Bone marrow (tissue), 2 donors: ENCODE measurements around the gene TMEM151B.

Experiments
- DNase-seq, 2 donors: peaks; one replicate each; lab custom pipeline; 2025; lab: John Stamatoyannopoulos, UW

TMEM151B gene

DNA sequence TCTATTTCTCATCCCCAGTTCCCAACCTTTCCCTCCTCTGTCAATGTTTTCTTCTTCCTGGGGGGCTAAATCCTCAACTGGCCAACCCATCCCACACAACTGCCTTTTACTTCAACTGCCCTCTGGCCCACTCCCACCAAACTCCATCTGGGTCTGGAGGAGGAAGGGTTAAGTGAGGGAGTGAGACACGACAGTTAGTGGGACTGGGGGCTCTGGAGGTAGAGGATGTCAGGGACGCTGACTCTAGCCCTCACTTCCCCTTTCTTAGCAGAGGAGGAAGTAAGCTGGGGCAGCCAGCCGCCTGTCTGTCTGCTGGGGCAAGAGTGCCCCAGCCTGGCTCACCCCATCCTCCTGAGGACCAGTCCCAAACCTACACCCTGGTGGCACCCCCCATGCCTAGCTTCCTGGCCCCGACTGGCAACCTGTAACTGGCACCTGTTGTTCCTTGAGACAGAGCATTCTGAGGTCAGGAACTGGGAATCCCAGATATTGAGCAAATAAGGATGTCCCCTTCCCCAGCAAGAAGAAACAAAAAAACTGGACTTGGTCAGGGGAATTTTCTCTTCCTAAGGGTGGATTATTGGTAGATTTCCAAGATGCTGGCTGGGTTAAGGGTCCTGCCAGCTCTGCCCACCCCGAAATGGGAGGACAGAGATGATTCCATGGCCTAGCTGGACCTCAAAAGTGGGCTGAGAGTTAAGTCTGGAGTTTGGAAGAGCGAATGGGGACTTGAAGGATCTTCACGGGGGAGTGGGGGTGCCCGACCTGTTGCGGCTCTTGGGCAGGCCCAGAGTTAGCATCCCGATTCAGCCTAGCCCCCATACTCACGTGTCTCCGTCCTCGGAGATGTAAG, 5.9 kb upstream of the TMEM151B start:
- DNase-seq, result peak; percentile 38 to 87

- DNase-seq, result peak in 1 of 2 donors; percentile 94
Measured at GRCh38 chr6:44265007-44265721, 5.1 kb upstream of the TMEM151B start, which contains the start of gene NFKBIE. Gene NFKBIE, minus strand, starts transcription at chr6:44265551. Its CDS starts 205 bp downstream, at chr6:44265346.

GRCh38 chr6:44265722-44266233, 4.5 kb upstream of the TMEM151B start:
- peak in 1 of 2 donors; percentile 84 for DNase-seq

DNA sequence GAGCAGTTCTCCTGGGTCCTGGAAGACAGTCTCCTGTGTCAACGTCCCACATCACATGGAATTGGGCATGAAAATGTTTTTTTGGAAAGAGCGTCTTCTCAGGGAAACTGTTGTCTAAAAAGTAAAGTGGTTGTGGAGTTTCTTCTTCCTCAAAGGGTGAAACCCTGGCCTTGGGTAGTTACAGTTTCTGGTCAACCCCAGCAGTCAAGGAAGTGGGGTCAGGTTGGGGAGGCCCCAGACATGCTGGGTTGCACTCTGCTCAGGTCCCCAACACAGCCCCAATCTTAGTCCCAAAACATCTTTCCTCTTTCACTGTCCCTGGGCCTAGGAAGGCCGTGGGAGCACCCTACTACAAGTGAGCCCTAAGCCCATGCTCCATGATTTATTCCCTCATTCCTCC, 3.9 kb upstream of the TMEM151B start:
- no peak for DNase-seq

GRCh38 chr6:44267252-44267651, 3.0 kb upstream of the TMEM151B start:
- DNase-seq, result no peak

DNA sequence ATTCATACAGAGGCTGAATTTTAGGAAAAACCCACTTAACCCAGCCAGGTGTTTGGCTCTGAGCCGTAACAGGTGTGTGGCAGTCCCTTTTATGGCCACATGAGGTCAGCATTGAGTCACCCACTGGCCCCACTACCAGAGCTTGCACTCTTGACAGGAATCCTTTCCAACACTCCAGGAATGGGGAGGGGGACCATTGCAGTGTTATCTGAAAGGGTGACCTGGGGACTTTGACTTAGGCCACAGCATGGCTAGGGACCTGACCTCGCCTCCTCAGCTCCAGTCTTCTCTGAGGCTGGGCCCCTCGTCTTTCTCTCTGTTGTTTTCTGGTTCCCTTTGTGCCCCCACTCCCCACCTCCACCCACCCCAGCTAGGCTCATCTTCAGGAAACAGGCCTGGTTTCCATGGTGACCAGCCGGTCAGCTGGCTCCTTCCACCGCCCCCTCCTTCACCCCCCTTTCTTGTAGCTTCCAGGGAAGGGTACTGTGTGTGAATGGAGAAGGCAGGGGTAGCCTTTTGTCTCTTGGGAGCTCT, 2.1 kb upstream of the TMEM151B start:
- no peak for DNase-seq

DNA sequence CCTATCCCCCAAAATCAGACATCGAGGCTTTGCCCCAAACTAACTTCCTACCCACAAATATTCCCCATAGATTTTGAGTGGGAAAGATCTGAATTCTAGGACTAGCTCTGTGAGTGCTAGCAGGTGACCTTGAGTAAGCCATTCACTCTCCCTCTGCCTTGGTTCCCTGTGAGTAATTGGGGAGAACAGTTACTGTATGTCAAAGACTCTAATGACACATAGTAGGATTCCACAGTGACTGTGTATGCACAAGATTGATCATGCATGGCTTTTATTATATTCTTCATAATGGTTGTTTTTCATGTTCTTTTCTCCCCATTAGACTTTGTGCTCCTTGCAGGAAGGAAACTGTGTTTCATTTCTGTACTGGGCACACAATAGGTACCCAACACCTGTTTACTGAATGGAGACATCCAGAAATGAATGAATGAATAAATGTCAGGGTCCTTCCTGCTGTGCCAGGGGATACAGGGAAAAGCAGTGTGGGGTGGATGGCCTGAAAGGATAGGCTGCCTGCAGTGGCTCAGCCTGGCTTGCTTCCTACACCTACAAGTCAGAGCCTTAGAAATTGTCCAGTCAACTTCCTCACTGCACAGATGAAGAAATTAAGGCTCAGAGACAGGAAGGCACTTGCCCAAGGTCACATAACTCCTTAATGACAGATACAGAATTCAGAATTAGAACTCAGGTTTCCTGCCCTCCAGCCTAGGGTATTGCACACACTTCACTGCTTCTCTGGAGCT, 901 bp upstream of the TMEM151B start:
- no peak for DNase-seq

- DNase-seq, result no peak
Measured at GRCh38 chr6:44270526-44271405, 516 bp downstream of the TMEM151B start.

DNA sequence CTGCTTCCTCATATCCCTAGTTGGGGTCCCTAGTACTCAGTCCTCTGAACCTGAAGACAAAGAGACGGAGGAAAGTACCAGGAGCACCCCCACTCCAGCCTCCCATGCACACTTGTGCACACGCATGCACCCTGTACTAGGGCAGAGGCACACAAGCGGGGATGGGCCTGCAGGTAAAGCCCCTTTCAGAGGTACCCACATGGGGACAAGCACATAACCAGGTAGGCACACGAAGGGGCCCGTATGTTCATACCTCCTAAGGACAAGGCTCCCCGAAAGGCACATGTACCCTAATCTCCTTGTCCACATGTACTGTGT, 1.1 kb downstream of the TMEM151B start:
- no peak for DNase-seq

GRCh38 chr6:44271914-44272313, 1.7 kb downstream of the TMEM151B start:
- no peak for DNase-seq

- no peak for DNase-seq
Measured at GRCh38 chr6:44272529-44272928, 2.3 kb downstream of the TMEM151B start.

DNA sequence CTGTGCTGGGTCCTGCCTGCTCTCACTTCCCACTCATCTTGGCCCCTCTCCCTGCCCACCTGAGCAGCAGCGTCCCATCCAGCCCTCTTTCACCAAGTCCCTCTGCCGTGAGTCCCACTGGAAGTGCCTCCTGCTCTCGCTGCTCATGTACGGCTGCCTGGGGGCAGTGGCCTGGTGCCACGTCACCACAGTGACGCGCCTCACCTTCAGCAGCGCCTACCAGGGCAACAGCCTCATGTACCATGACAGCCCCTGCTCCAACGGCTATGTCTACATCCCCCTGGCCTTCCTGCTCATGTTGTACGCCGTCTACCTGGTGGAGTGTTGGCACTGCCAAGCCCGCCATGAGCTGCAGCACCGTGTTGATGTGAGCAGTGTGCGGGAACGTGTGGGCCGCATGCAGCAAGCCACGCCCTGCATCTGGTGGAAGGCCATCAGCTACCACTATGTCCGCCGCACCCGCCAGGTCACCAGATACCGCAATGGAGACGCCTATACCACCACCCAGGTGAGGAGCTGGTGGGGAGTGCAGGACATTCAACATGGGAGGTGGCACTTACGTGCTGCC, 2.8 kb downstream of the TMEM151B start:
- no peak for DNase-seq

- no peak for DNase-seq
Measured at GRCh38 chr6:44273617-44274016, 3.4 kb downstream of the TMEM151B start.

GRCh38 chr6:44275271-44275748, 5.1 kb downstream of the TMEM151B start:
- DNase-seq, result no peak

GRCh38 chr6:44275749-44276648, 5.7 kb downstream of the TMEM151B start:
- no peak for DNase-seq

DNA sequence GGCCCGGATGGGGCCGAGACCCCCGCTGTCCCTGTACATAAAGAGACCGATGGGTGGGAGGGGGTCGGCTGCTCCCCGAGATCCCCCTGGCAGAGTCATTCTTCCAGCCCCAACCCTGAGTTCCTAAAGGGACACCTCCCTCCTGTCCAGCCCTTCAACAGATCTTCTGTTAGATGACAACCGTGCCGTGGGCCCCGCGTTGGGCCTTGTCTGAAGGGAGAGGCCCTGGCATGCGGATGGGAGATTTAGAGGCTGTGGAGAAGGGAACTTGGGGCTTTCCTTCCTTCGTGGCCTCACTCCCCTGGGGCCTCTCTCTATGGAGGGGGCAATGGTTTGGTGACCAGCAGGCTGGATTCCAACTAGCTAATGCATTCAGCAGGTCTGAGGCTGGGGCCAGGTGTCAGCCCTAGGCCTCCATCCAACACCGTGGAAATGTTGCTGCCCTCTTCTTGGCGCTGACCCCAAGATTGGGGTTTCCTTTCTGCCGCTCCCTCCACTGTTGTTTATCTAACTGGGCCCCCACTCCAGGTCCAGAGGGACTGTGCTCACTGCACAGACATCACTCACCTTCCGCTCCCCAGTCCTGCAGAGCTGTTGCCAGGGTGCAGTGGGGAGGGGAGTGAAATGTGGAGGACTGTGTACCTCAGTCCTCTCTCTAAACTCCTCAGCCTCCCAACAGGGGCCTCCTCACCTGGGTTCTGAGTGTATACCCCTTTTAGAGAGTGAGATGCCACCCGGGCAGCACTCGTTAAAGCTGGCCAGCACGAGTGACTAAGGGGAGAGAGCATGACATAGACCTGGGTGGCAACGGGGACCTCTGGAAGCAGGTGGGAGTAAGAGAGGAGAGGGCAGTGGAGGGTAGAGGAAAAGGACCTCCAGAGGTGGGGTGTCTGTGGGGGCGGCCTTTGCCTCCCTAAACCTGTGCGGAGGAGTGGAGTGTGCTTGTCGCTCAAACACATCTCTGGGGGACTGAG, 6.7 kb downstream of the TMEM151B start:
- DNase-seq, result no peak

DNA sequence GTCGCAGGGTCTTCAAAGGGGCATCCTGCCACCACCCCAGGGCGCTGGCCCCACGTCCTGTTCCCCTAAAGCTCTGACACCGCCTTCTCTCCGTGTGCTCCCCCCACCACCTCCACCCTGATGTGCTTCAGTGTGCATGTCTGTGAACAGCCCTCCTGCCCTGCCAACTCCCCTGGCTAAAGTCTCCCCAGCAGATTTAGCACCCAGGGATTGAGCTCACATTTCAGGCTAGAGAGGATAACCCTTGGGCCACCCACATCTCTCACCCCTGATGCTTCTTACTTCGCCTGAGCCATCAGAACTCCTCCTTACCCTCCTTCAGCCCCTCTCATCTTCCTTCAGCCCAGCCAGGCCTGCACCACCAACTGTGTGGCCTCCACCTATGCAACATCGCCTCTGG, 7.5 kb downstream of the TMEM151B start:
- DNase-seq, result no peak

DNA sequence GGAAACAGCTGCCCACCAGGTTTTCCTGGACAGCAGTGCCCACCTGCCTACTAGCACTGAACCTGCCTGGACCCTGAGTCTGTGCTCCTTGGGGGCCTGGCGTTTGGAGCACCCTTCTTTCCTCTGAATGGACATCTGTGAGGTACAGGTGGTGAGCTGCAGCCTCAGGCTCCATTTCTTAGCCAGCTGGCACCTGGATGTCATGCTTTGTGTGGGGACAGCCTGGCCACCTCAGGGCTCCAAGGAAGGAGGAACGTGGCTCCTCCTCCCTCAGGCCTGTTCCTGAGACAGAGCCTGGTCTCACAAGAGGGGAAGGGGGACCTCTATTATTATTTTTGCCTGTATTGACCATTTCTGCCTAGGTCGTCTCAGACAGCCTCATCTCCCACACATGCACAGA, 8.1 kb downstream of the TMEM151B start:
- no peak for DNase-seq
